ENCODE data around the gene DNER. TPM values are rescaled to one million over a fixed set of nuclear protein-coding genes. Genes with fewer than 3 reads are reported as not detected.

Gene DNER
- total RNA-seq, 1 experiment from 2014 or later: not detected

DNA sequence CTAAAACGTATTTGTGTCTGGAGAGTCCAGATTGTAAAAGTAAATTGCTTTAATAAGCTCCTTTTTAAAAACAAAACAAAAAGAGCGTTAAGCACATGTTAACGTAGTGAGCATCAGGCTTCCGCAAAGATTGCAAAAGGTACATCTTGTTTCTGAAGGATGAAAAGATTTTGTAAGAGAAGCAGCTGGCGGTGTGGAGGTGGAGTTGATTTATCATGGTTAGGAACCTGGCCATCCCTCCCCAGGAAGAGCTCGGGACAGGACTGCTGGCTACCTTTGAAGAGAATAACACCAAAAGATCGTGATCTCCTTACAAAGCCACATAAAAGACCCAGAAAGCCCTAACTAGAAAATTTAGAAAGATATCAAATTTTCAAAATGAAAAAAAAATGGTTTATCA is 132.2 kb downstream of the DNER start:
- Histone ChIP-seq H3K4me3 (ENCODE audit: low read length) (no peak overlapping the region), H3K9me2 (replicated peaks; ENCODE audit: insufficient read depth, low read length) (no peaks in the 10 kb centered on the region), H3K9me3 (ENCODE audit: low read length) (no peaks in the 10 kb centered on the region), H3K79me2 (ENCODE audit: low read length) (no peaks in the 10 kb centered on the region), H3K4me1 (ENCODE audit: low read length) (no peaks in the 10 kb centered on the region), H3K27me3 (ENCODE audit: low read length) (no peaks in the 10 kb centered on the region), H2AFZ (ENCODE audit: low read length) (no peak overlapping the region), H3K36me3 (ENCODE audit: insufficient read depth, low read length) (no peaks in the 10 kb centered on the region), H3K4me2 (ENCODE audit: low read depth, low read length, poor library complexity, severe bottlenecking) (no peak overlapping the region), H4K20me1 (ENCODE audit: insufficient read depth, low read depth, low read length) (no peaks in the 10 kb centered on the region), H3K27ac (ENCODE audit: low read length) (no peak overlapping the region), H3K9ac (ENCODE audit: low read length) (no peak overlapping the region)
- DNase-seq: no peak

GRCh38 chr2:229578052-229578846 is 136.1 kb downstream of the DNER start:
- H3K4me1 ChIP-seq (ENCODE audit: low read length): no peaks in the 10 kb centered on the region
- H3K4me3 ChIP-seq (ENCODE audit: low read length): no peak overlapping the region
- no peaks in the 10 kb centered on the region for H4K20me1 ChIP-seq (ENCODE audit: insufficient read depth, low read depth, low read length)
- H3K27ac ChIP-seq (ENCODE audit: low read length): no peak overlapping the region
- H3K27me3 ChIP-seq (ENCODE audit: low read length): no peaks in the 10 kb centered on the region
- H3K36me3 ChIP-seq (ENCODE audit: insufficient read depth, low read length): no peaks in the 10 kb centered on the region
- no peak for DNase-seq
- H3K9me3 ChIP-seq (ENCODE audit: low read length): no peaks in the 10 kb centered on the region
- no peaks in the 10 kb centered on the region for H3K9me2 ChIP-seq (replicated peaks; ENCODE audit: insufficient read depth, low read length)
- no peaks in the 10 kb centered on the region for H3K79me2 ChIP-seq (ENCODE audit: low read length)
- H3K4me2 ChIP-seq (ENCODE audit: low read depth, low read length, poor library complexity, severe bottlenecking): no peak overlapping the region
- H2AFZ ChIP-seq (ENCODE audit: low read length): no peak overlapping the region
- H3K9ac ChIP-seq (ENCODE audit: low read length): no peak overlapping the region

GRCh38 chr2:229575569-229576315 is 138.6 kb downstream of the DNER start:
- no peak for DNase-seq
- no peaks in the 10 kb centered on the region for H3K9me3 ChIP-seq (ENCODE audit: low read length)

DNA sequence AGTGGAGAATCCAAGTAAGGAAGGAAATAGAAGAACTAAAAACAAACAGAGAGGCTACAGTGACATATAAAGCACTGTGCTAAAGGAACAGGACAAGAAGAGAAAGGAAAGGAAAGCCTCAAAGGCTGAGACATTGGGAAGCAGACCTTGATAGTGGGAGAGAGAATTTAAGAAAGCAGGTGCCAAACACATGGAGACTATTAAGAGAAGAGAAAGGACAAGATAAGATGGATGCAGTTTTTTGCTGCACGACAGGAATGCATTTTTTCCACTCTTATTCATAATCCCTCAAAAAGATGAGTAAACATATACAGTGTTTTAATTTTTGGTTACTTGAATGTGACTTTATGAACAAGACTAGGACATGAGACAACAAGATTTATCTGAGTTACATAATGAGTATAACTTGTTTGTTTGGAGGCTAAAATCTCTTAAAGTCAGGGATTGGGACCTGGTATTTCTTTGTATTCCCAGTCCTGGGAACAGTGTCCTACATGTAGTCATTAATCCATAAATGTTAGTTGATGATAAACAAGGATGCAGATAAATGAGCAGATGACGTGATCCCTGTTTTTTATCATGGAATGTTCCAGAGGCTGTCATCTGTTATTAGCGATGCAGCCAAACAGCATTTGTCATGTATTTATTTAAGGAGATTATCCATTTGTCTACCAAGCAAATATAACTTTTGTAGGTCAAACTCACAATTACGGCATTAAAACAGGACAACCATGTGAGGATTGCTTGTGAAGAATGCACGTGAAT is 141.7 kb downstream of the DNER start:
- Histone ChIP-seq H3K9ac (ENCODE audit: low read length) (no peak overlapping the region), H2AFZ (ENCODE audit: low read length) (no peak overlapping the region), H3K27ac (ENCODE audit: low read length) (no peak overlapping the region), H3K9me2 (replicated peaks; ENCODE audit: insufficient read depth, low read length) (no peaks in the 10 kb centered on the region), H3K9me3 (ENCODE audit: low read length) (no peaks in the 10 kb centered on the region), H4K20me1 (ENCODE audit: insufficient read depth, low read depth, low read length) (no peaks in the 10 kb centered on the region), H3K4me2 (ENCODE audit: low read depth, low read length, poor library complexity, severe bottlenecking) (no peak overlapping the region), H3K36me3 (ENCODE audit: insufficient read depth, low read length) (no peaks in the 10 kb centered on the region), H3K27me3 (ENCODE audit: low read length) (no peaks in the 10 kb centered on the region), H3K79me2 (ENCODE audit: low read length) (no peaks in the 10 kb centered on the region), H3K4me1 (ENCODE audit: low read length) (no peaks in the 10 kb centered on the region), H3K4me3 (ENCODE audit: low read length) (no peak overlapping the region)
- no peak for DNase-seq

More at GRCh38 chr2:229575569-229576315, 138.6 kb downstream of the DNER start:
- H3K79me2 ChIP-seq (ENCODE audit: low read length): no peaks in the 10 kb centered on the region
- H4K20me1 ChIP-seq (ENCODE audit: insufficient read depth, low read depth, low read length): no peaks in the 10 kb centered on the region
- no peak overlapping the region for H3K4me3 ChIP-seq (ENCODE audit: low read length)
- no peaks in the 10 kb centered on the region for H3K4me1 ChIP-seq (ENCODE audit: low read length)
- H3K27me3 ChIP-seq (ENCODE audit: low read length): no peaks in the 10 kb centered on the region
- no peak overlapping the region for H3K27ac ChIP-seq (ENCODE audit: low read length)
- H3K4me2 ChIP-seq (ENCODE audit: low read depth, low read length, poor library complexity, severe bottlenecking): no peak overlapping the region
- H3K36me3 ChIP-seq (ENCODE audit: insufficient read depth, low read length): no peaks in the 10 kb centered on the region
- H3K9ac ChIP-seq (ENCODE audit: low read length): no peak overlapping the region
- no peaks in the 10 kb centered on the region for H3K9me2 ChIP-seq (replicated peaks; ENCODE audit: insufficient read depth, low read length)
- H2AFZ ChIP-seq (ENCODE audit: low read length): no peak overlapping the region

GRCh38 chr2:229571243-229571642 is 143.1 kb downstream of the DNER start:
- no peaks in the 10 kb centered on the region for H4K20me1 ChIP-seq (ENCODE audit: insufficient read depth, low read depth, low read length)
- H3K36me3 ChIP-seq (ENCODE audit: insufficient read depth, low read length): no peaks in the 10 kb centered on the region
- H3K27ac ChIP-seq (ENCODE audit: low read length): no peak overlapping the region
- no peaks in the 10 kb centered on the region for H3K27me3 ChIP-seq (ENCODE audit: low read length)
- no peak overlapping the region for H3K9ac ChIP-seq (ENCODE audit: low read length)
- H3K9me2 ChIP-seq (replicated peaks; ENCODE audit: insufficient read depth, low read length): no peaks in the 10 kb centered on the region
- no peaks in the 10 kb centered on the region for H3K4me1 ChIP-seq (ENCODE audit: low read length)
- DNase-seq: no peak
- no peak overlapping the region for H3K4me2 ChIP-seq (ENCODE audit: low read depth, low read length, poor library complexity, severe bottlenecking)
- H3K4me3 ChIP-seq (ENCODE audit: low read length): no peak overlapping the region
- H2AFZ ChIP-seq (ENCODE audit: low read length): no peak overlapping the region
- no peaks in the 10 kb centered on the region for H3K79me2 ChIP-seq (ENCODE audit: low read length)
- no peaks in the 10 kb centered on the region for H3K9me3 ChIP-seq (ENCODE audit: low read length)

DNA sequence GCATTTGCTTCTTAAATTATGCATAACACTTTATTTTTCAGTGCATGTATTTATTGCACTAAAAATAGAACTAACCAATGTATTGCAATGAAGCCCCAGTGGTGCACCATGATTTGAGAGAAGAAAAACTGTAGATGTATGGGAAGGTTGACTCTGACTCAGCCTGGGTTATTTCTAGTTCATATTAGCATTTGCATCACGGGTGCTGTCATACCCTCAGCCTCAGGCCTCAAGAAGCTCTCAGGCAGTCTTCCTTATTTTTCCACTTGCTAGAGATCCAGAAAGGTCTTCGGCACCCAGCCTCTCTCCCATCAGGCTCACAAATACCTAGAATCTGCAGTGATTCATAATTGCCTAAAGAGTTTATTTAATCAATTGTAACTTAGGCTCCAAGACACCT is 148.0 kb downstream of the DNER start:
- H2AFZ ChIP-seq (ENCODE audit: low read length): no peak overlapping the region
- no peaks in the 10 kb centered on the region for H4K20me1 ChIP-seq (ENCODE audit: insufficient read depth, low read depth, low read length)
- no peak overlapping the region for H3K9ac ChIP-seq (ENCODE audit: low read length)
- no peaks in the 10 kb centered on the region for H3K36me3 ChIP-seq (ENCODE audit: insufficient read depth, low read length)
- H3K27ac ChIP-seq (ENCODE audit: low read length): no peak overlapping the region
- no peak overlapping the region for H3K4me3 ChIP-seq (ENCODE audit: low read length)
- H3K9me3 ChIP-seq (ENCODE audit: low read length): no peaks in the 10 kb centered on the region
- no peak overlapping the region for H3K4me2 ChIP-seq (ENCODE audit: low read depth, low read length, poor library complexity, severe bottlenecking)
- no peaks in the 10 kb centered on the region for H3K4me1 ChIP-seq (ENCODE audit: low read length)
- H3K27me3 ChIP-seq (ENCODE audit: low read length): no peaks in the 10 kb centered on the region
- no peaks in the 10 kb centered on the region for H3K79me2 ChIP-seq (ENCODE audit: low read length)
- no peak for DNase-seq
- H3K9me2 ChIP-seq (replicated peaks; ENCODE audit: insufficient read depth, low read length): no peaks in the 10 kb centered on the region

GRCh38 chr2:229564300-229564907 is 150.0 kb downstream of the DNER start:
- H3K4me2 ChIP-seq (ENCODE audit: low read depth, low read length, poor library complexity, severe bottlenecking): no peak overlapping the region

GRCh38 chr2:229563388-229563787 is 151.0 kb downstream of the DNER start:
- DNase-seq: no peak
- Histone ChIP-seq H2AFZ (ENCODE audit: low read length) (no peak overlapping the region), H3K4me1 (ENCODE audit: low read length) (no peaks in the 10 kb centered on the region), H3K27ac (ENCODE audit: low read length) (no peak overlapping the region), H3K79me2 (ENCODE audit: low read length) (no peaks in the 10 kb centered on the region), H3K36me3 (ENCODE audit: insufficient read depth, low read length) (no peaks in the 10 kb centered on the region), H3K4me3 (ENCODE audit: low read length) (no peak overlapping the region), H4K20me1 (ENCODE audit: insufficient read depth, low read depth, low read length) (no peaks in the 10 kb centered on the region), H3K9me2 (replicated peaks; ENCODE audit: insufficient read depth, low read length) (no peaks in the 10 kb centered on the region), H3K4me2 (ENCODE audit: low read depth, low read length, poor library complexity, severe bottlenecking) (no peak overlapping the region), H3K9me3 (ENCODE audit: low read length) (no peaks in the 10 kb centered on the region), H3K9ac (ENCODE audit: low read length) (no peak overlapping the region), H3K27me3 (ENCODE audit: low read length) (no peaks in the 10 kb centered on the region)

More at GRCh38 chr2:229564300-229564907, 150.0 kb downstream of the DNER start:
- Histone ChIP-seq H2AFZ (ENCODE audit: low read length) (no peak overlapping the region), H3K9me3 (ENCODE audit: low read length) (no peaks in the 10 kb centered on the region), H4K20me1 (ENCODE audit: insufficient read depth, low read depth, low read length) (no peaks in the 10 kb centered on the region), H3K27ac (ENCODE audit: low read length) (no peak overlapping the region), H3K4me1 (ENCODE audit: low read length) (no peaks in the 10 kb centered on the region), H3K36me3 (ENCODE audit: insufficient read depth, low read length) (no peaks in the 10 kb centered on the region), H3K9me2 (replicated peaks; ENCODE audit: insufficient read depth, low read length) (no peaks in the 10 kb centered on the region), H3K4me3 (ENCODE audit: low read length) (no peak overlapping the region), H3K79me2 (ENCODE audit: low read length) (no peaks in the 10 kb centered on the region), H3K27me3 (ENCODE audit: low read length) (no peaks in the 10 kb centered on the region), H3K9ac (ENCODE audit: low read length) (no peak overlapping the region)
- DNase-seq: no peak

All from Karpas-422 (cell line).